ENCODE measurements around the gene ISX.

GRCh38 chr22:35053060-35053835 is 12.7 kb upstream of the ISX start:
- TF ChIP-seq POLR2AphosphoS5 (IDR thresholded peaks at IDR 0.05; ENCODE audit: low read depth, low read length) (peak; percentile 47; the same call in 1 of the 2 replicates), POLR2A (IDR thresholded peaks at IDR 0.05; ENCODE audit: low read depth, low read length) (0 out of 2 replicates have a peak, but pooled peaks have one; percentile 8), TAF1 (IDR thresholded peaks at IDR 0.05; ENCODE audit: borderline replicate concordance, low read depth, low read length) (no peak)

Measured in GM12892 (cell line).